ENCODE data around the gene GRK3.

The GRK3 gene

GRCh38 chr22:25760294-25760693 is 195.8 kb downstream of the GRK3 start:
- DNase-seq (ENCODE audit: low spot score) = no peak

- no peak for DNase-seq (ENCODE audit: low spot score)
Measured at GRCh38 chr22:25760848-25761595, 196.5 kb downstream of the GRK3 start.

- DNase-seq (ENCODE audit: low spot score) = no peak
Measured at GRCh38 chr22:25762147-25762546, 197.7 kb downstream of the GRK3 start.

GRCh38 chr22:25763239-25763777 is 198.8 kb downstream of the GRK3 start:
- DNase-seq (ENCODE audit: low spot score) = no peak

GRCh38 chr22:25764270-25765015 is 200.0 kb downstream of the GRK3 start:
- no peak for DNase-seq (ENCODE audit: low spot score)

- no peak for DNase-seq (ENCODE audit: low spot score)
Measured at GRCh38 chr22:25765016-25765367, 200.5 kb downstream of the GRK3 start.

GRCh38 chr22:25765801-25766200 is 201.3 kb downstream of the GRK3 start:
- no peak for DNase-seq (ENCODE audit: low spot score)

GRCh38 chr22:25766418-25766817 is 201.9 kb downstream of the GRK3 start:
- DNase-seq (ENCODE audit: low spot score) = no peak

GRCh38 chr22:25770333-25770732 is 205.9 kb downstream of the GRK3 start:
- DNase-seq (ENCODE audit: low spot score) = no peak

- no peak for DNase-seq (ENCODE audit: low spot score)
Measured at GRCh38 chr22:25772288-25772687, 207.8 kb downstream of the GRK3 start.

GRCh38 chr22:25774575-25775026 is 210.1 kb downstream of the GRK3 start:
- peak; percentile 47 for DNase-seq (ENCODE audit: low spot score)

GRCh38 chr22:25775531-25775930 is 211.1 kb downstream of the GRK3 start:
- no peak for DNase-seq (ENCODE audit: low spot score)

GRCh38 chr22:25777411-25777810 is 212.9 kb downstream of the GRK3 start:
- DNase-seq (ENCODE audit: low spot score) = no peak

- peak; percentile 56 for DNase-seq (ENCODE audit: low spot score)
Measured at GRCh38 chr22:25777870-25778269, 213.4 kb downstream of the GRK3 start.

All from NAMALWA (cell line).